Psoas muscle (tissue), 8 donors: ENCODE measurements around the gene LEMD1. TPM values are rescaled to one million over a fixed set of nuclear protein-coding genes. Genes with fewer than 3 reads are reported as not detected.

Experiments
- ATAC-seq, 4 donors: fragments of 200-7000 bp; cut with Tn5 transposase; one replicate each; pipeline ENCODE4 v1.9.1; 2020; ENCODE audit warnings: moderate library complexity in 3 of 4, mild to moderate bottlenecking in 2 of 4
- DNase-seq, 2 donors: peaks; one replicate each; pipeline ENCODE4 v3.0.0-alpha.2; 2020
- H3K27ac ChIP-seq: fragments of 200-600 bp; one replicate; pipeline ENCODE4 v1.8.0; 2022
- H3K27me3 ChIP-seq, 3 donors: fragments of 200-600 bp in 1 of 3; one replicate each; pipeline versions ENCODE4 v1.6.1 to v1.8.0; 2013 to 2022; ENCODE audit warnings: low read length in 2 of 3, mild to moderate bottlenecking in 2 of 3, moderate library complexity in 1 of 3; ENCODE audit not compliant: insufficient read depth in 3 of 3
- H3K36me3 ChIP-seq, 2 donors: fragments of 200-600 bp in 1 of 2; one replicate each; pipeline versions ENCODE4 v1.6.1 to v1.8.0; 2013 to 2022; ENCODE audit warnings: low read depth in 1 of 2, mild to moderate bottlenecking in 1 of 2, moderate library complexity in 1 of 2; ENCODE audit not compliant: insufficient read depth in 1 of 2
- H3K4me1 ChIP-seq: fragments of 200-600 bp; one replicate; pipeline ENCODE4 v1.8.0; 2022
- H3K4me3 ChIP-seq: fragments of 200-600 bp; one replicate; pipeline ENCODE4 v1.8.0; 2022; ENCODE audit warnings: mild to moderate bottlenecking
- H3K9me3 ChIP-seq: fragments of 200-600 bp; one replicate; pipeline ENCODE4 v1.8.0; 2022
- WGBS, 3 donors: extraction: QIAGEN DNeasy Blood & Tissue Kit; methylation state at CpG; one replicate each; pipeline versions ENCODE4 v1.1.6 to v1.1.7; 2013; 5-methylcytosine and 5-hydroxymethylcytosine counted together
- intact Hi-C, 2 donors: fragments of 100-400 bp; cut with DNase I; formaldehyde crosslinking; loops; one replicate each; pipeline versions ENCODE4 v1.11.0 to v1.14.2; 2022
- polyA plus RNA-seq, 3 donors: library from polyadenylated mRNA; stranded (reverse); fragments of 200-250 nt; gene quantifications; one replicate each; pipeline ENCODE4 v1.2.3, GENCODE V29; 2013
- total RNA-seq, 4 donors: library from RNA; stranded (reverse); fragmentation: NEBNext Ultra II Directional in 2 of 4; extraction: Animal tissue kit (Norgen Biotek cat#: 25700) in 2 of 4; gene quantifications; one replicate each; pipeline versions ENCODE4 v1.2.1 to v1.2.4, GENCODE V29; 2021 to 2023
- TF ChIP-seq, protein P1 (sequence below): fragments of 200-600 bp; IDR thresholded peaks from one replicate; pipeline ENCODE4 v1.8.0; 2022; ENCODE audit warnings: antibody characterized with exemption
- donor health status: healthy with polysubstance abuse.
- donor health status: DM: no; HTN: no; CAD: no; lungs with moderate emphysema.
- donor health status: Bipolar disorder and iron deficiency.
- donor health status: healthy.
- donor health status: DM: yes; HTN: yes; CAD: no.
- donor health status: DM: no; HTN: no; CAD: no.
- donor health status: DM: no; HTN: no; CAD: no.
- donor health status: DM: yes; HTN: yes; CAD: no.

The LEMD1 gene
- total and polyA plus RNA-seq, 7 donors: not detected

DNA sequence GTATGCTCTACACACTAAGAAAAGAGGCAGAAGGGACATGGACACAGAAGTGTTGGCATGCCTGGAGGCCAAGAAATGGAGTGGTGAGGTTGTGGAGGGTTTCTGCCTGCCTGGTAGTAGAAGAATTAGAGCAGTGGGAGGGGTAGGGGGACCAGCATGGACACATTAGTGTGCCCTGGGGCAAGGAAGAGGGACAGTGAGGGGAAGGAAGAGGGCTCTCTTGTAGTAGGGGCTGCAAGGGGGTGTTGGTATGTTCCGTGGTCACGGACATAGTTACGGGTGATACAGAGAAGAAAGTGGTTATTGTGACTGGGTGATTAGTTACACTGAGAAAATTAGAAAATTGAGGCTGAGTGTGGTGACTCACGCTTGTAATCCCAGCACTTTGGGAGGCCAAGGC is 23.3 kb downstream of the LEMD1 start:
- intact Hi-C loops: loop anchor here (1.0 to 5.0 kb wide), 3 partner anchors 34 to 124 kb away; no protein-coding TSS in a partner anchor
- Histone ChIP-seq H3K4me1 (no peaks in the 10 kb centered on the region), H3K27ac (no peak overlapping the region), H3K27me3 (no peaks in the 10 kb centered on the region), H3K36me3 (no peaks in the 10 kb centered on the region), H3K9me3 (no peaks in the 10 kb centered on the region), H3K4me3 (no peak overlapping the region)
- DNase-seq (no peak), ATAC-seq (no peak)
- 85 to 93% (median 88%) methylated on average over 4 of the region's 4 CpGs for WGBS, 3 donors
- TF ChIP-seq, protein P1, sequence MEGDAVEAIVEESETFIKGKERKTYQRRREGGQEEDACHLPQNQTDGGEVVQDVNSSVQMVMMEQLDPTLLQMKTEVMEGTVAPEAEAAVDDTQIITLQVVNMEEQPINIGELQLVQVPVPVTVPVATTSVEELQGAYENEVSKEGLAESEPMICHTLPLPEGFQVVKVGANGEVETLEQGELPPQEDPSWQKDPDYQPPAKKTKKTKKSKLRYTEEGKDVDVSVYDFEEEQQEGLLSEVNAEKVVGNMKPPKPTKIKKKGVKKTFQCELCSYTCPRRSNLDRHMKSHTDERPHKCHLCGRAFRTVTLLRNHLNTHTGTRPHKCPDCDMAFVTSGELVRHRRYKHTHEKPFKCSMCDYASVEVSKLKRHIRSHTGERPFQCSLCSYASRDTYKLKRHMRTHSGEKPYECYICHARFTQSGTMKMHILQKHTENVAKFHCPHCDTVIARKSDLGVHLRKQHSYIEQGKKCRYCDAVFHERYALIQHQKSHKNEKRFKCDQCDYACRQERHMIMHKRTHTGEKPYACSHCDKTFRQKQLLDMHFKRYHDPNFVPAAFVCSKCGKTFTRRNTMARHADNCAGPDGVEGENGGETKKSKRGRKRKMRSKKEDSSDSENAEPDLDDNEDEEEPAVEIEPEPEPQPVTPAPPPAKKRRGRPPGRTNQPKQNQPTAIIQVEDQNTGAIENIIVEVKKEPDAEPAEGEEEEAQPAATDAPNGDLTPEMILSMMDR: no peak

DNA sequence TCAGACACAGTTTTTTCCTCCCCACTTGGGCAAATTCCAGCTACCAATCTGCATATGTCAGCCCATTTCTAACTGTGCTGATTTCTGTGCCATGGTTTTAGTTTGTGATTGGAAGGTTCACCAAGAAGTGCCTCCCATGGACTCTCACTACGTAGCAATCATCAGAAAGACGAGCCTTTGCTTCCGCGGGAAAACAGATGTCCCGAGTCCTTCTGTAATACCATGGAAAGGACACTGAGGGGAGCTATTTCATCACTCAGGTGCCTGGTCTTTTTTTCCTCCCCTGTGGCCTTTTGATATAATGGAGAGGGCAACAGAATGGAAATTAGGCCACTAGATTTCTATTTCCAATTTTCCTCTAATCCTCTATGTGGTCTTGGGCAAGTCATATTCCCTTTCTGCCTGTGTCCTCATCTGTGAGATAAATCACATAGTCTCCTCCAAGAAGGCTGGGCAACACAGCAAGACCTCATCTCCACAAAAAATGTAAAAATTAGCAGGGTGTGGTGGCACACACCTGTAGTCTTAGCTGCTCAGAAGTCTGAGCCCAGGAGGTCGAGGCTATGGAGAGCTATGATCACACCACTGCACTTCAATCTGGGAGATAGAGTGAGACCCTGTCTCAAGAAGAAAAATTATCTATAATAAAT is 24.8 kb downstream of the LEMD1 start:
- H3K36me3 ChIP-seq: no peaks in the 10 kb centered on the region
- ATAC-seq (peak; percentile 81 to 93 (median 87)), DNase-seq (no peak)
- no peaks in the 10 kb centered on the region for H3K4me1 ChIP-seq
- H3K9me3 ChIP-seq: no peaks in the 10 kb centered on the region
- TF ChIP-seq, protein P1: peak; percentile 75
- no peak overlapping the region for H3K27ac ChIP-seq
- WGBS, 3 donors: 2 to 4% (median 3%) methylated on average over 6 of the region's 6 CpGs
- intact Hi-C loops: loop anchor here (1.0 to 5.0 kb wide), 5 partner anchors 34 to 128 kb away; no protein-coding TSS in a partner anchor
- no peaks in the 10 kb centered on the region for H3K27me3 ChIP-seq
- H3K4me3 ChIP-seq: no peak overlapping the region

DNA sequence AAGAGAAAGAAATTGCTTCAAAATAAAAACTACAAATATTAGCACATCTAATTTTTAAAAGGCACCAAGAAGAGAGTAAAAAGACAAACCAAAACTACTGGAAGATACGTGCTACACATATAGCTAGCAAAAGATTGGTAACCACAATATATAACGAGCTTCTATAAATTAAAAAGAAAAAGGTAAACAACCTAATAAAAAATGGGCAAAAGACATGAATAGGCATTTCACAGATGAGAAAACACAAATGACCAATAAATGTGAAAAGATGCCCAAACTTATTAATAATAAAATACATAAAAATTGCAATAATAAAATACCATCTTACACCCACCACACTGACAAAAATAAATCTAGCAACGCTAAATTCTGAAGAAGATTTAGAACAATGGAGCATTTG is 26.2 kb downstream of the LEMD1 start:
- no peaks in the 10 kb centered on the region for H3K36me3 ChIP-seq
- no peaks in the 10 kb centered on the region for H3K9me3 ChIP-seq
- DNase-seq (no peak), ATAC-seq (no peak)
- H3K4me3 ChIP-seq: no peak overlapping the region
- H3K27me3 ChIP-seq: peaks cover 0 to 10% (median 2%) of the 10 kb centered on the region in 3 donors
- TF ChIP-seq, protein P1: no peak
- 68 to 79% (median 70%) methylated on average over 3 of the region's 3 CpGs for WGBS, 3 donors
- intact Hi-C loops: loop anchor here (2.0 to 5.0 kb wide), 4 partner anchors 35 to 129 kb away; no protein-coding TSS in a partner anchor
- H3K27ac ChIP-seq: no peak overlapping the region
- no peaks in the 10 kb centered on the region for H3K4me1 ChIP-seq

DNA sequence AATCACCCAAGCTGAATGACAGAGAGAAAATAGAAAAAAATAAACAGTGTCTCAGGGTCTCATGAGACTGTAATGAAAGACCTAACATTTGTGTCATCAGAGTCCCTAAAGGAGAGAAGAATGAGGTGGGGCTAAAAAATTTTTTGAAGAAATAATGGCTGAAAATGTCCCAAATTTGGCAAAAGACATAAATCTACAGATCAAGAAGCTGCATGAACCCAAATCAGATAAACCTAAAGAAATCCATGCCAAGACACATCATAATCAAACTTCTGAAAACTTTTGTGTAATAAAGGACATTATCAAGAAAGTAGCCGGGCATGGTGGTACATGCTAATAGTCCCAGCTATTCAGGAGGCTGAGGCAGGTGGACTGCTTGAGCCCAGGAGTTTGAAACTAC is 29.2 kb downstream of the LEMD1 start:
- no peaks in the 10 kb centered on the region for H3K9me3 ChIP-seq
- WGBS, 3 donors: 75 to 85% (median 80%) methylated on average over 1 of the region's 1 CpG
- TF ChIP-seq, protein P1: no peak

More for the DNA sequence above, 29.2 kb downstream of the LEMD1 start:
- DNase-seq (no peak), ATAC-seq (no peak)
- Histone ChIP-seq H3K36me3 (no peaks in the 10 kb centered on the region), H3K27ac (no peak overlapping the region), H3K4me1 (no peaks in the 10 kb centered on the region), H3K27me3 (peaks cover 0 to 11% (median 2%) of the 10 kb centered on the region in 3 donors), H3K4me3 (no peak overlapping the region)
- intact Hi-C loops: no loop called here
